WI38 (cell line): ENCODE measurements around the gene ZNF556.
"Not testable (repeated sequence)": the region's sequence is repeated elsewhere in the genome, so short reads cannot be mapped to it uniquely, and the experiment has no call there.

Experiments
- H3K4me3 ChIP-seq: 2 replicates; pipeline ENCODE4 v1.5.1; 2011; ENCODE audit warnings: low read depth, mild to moderate bottlenecking, control low read depth, low read length
- TF ChIP-seq, protein P1 (sequence below): IDR thresholded peaks from 2 replicates; pipeline ENCODE4 v1.5.1; 2012; ENCODE audit warnings: low read depth, mild to moderate bottlenecking, control low read depth, low read length

The ZNF556 gene

DNA sequence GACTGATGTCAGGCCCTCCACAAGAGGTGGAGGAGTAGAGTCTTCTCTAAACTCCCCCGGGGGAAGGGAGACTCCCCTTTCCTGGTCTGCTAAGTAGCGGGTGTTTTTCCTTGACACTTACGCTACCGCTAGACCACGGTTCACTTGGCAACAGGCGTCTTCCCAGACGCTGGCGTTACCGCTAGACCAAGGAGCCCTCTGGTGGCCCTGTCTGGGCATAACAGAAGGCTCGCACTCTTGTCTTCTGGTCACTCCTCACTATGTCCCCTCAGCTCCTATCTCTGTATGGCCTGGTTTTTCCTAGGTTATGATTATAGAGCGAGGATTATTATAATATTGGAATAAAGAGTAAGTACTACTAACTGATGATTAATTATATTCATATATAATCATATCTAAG is 5.0 kb downstream of the ZNF556 start:
- H3K4me3 ChIP-seq, result not testable (repeated sequence)
- TF ChIP-seq, protein P1, sequence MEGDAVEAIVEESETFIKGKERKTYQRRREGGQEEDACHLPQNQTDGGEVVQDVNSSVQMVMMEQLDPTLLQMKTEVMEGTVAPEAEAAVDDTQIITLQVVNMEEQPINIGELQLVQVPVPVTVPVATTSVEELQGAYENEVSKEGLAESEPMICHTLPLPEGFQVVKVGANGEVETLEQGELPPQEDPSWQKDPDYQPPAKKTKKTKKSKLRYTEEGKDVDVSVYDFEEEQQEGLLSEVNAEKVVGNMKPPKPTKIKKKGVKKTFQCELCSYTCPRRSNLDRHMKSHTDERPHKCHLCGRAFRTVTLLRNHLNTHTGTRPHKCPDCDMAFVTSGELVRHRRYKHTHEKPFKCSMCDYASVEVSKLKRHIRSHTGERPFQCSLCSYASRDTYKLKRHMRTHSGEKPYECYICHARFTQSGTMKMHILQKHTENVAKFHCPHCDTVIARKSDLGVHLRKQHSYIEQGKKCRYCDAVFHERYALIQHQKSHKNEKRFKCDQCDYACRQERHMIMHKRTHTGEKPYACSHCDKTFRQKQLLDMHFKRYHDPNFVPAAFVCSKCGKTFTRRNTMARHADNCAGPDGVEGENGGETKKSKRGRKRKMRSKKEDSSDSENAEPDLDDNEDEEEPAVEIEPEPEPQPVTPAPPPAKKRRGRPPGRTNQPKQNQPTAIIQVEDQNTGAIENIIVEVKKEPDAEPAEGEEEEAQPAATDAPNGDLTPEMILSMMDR, result peak; percentile 31; the same call in 1 of the 2 replicates

DNA sequence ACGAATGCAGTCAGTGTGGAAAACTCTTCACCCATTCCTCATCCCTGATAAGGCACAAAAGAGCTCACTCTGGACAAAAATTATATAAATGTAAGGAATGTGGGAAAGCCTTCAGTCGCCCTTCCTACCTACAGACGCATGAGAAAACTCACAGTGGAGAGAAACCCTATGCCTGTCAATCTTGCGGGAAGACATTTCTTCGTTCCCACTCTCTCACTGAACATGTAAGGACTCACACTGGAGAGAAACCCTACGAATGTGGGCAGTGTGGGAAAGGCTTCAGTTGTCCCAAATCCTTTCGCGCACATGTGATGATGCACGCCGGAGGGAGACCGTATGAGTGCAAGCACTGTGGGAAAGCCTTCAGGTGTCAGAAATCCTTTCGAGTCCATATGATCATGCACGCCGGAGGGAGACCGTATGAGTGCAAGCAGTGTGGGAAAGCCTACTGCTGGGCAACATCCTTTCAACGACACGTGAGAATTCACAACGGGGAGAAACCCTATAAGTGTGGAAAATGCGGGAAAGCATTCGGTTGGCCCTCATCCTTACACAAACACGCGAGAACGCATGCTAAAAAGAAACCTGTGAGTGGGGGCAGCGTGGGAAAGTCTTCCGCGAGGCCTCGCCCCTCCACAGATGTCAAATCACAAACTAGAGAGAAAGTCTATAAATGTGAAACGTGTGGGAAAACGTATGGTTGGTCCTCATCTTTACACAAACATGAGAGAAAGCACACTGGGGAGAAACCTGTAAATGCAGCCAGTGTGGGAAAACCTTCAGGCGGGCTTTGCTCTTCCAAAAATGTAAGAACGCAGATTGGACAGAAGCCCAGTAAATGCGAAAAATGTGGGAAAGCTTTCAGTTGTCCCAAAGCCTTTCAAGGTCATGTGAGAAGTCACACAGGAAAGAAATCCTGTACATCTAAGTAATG is 10.5 kb downstream of the ZNF556 start:
- TF ChIP-seq, protein P1, result no peak

DNA sequence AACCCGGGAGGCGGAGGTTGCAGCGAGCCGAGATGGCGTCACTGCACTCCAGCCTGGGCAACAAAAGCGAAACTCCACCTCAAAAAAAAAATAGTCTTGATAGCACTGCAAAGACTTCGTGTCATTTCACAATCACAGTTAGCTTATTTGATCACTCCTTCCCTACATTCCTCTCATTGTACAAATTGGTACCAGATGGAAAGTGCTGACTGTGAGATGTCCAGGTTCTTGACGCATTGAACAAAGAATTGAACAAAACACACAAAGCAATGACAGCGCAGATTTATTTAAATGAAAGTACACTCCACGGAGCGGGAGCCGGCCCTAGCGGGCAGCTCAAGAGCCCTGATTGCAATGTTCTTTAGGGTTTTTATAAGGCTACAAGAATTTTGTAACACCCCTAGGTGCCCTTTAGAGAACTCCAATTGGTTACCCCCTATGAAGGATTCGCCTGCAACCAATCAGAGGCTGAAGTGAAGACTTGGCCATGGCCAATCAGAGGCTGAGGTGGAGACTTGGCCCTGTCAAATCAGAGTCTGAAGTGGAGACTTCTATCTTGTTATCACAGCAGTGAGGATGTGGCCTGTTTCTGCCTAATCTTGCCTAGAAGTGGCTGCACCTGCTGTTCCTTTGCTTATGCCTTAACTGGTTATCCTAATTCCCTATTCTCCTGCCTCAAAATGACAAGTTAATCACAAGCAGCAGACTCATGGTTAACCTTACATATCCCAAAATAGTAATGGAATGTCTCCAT is 16.7 kb downstream of the ZNF556 start:
- H3K4me3 ChIP-seq, result no peak overlapping the region
- TF ChIP-seq, protein P1, result no peak

More for the DNA sequence above, 10.5 kb downstream of the ZNF556 start:
- no peak overlapping the region for H3K4me3 ChIP-seq

DNA sequence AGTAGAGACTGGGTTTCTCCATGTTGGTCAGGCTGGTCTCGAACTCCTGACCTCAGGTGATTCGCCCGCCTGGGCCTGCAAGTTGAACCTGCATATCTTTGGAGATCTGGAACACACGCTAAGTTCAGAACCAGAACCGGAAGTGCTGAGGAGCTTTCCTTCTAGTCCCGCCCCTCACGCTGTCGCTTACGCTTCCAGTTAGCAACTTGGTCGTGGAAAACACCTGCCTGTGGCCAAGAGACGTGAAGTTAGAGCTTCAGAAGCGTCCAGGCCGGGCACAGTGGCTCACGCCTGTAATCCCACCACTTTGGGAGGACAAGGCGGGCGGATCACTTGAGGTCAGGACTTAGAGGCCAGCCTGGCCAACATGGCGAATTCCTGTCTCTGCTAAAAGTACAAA is 18.6 kb downstream of the ZNF556 start:
- H3K4me3 ChIP-seq, result no peak overlapping the region
- TF ChIP-seq, protein P1, result no peak

DNA sequence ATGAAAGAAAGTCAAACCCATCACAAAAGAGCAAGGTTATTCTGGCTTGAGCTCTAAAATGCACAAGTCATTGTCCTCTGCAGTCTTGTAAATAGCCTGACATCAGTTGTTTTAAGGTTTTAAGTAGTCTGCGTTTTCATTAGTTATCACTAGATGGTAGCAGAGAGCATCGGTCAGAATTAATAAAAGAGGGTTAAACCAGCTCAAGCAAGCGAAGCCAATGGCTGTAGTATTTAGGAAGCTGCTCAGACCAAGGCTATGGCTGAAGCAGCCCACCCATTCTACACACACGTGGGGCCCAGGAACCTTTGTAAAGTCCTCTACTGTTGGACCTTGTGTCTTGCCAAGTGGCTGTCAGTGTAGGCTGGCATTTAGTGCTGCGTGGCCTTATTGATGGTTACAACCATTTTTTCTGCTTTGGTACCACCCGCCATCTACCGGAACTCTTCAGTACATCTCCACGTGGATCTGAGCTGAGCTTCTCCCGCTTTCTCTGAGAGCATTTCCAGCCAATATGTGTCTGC is 20.3 kb downstream of the ZNF556 start:
- no peak overlapping the region for H3K4me3 ChIP-seq
- TF ChIP-seq, protein P1, result peak; percentile 46

DNA sequence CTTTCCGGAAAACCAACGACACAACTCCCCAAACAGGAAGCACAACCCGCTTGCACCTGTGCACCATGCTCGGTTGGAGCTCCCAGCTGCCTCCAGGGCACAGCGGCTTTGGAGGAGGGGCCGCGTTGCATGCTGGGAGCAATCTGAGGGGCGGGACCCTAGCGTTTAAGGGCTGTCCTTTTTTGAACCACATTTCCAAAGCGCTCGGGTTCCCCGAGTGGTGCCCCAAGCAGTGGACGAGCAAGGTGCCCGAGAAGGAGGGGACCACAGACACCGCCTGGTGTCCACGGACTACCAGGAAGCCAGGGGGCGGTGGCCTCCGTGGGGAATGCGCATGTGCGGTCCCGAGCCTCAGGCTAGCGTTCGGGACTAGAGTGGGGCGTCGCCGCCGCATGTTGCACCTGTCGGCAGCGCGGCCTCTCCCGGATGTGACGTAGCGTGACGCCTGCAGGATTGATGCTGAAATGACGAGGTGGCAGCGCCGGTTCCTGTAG is 21.6 kb downstream of the ZNF556 start:
- H3K4me3 ChIP-seq, result no peak overlapping the region
- TF ChIP-seq, protein P1, result no peak

DNA sequence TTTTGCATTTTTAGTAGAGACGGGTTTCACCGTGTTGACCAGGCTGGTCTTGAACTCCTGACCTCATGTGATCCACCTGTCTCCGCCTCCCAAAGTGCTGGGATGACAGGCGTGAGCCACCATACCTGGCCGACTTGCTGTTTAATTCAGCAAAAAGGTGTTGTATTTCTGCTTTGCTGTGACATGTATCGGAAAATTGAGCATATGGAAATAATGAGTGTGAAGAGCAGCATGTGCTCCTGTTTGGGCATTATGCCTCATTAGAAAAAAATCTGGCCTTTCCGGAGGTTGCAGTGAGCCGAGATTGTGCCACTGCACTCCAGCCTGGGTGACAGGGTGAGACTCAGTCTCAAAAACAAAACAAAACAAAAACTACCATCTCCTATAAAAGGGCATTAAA is 23.4 kb downstream of the ZNF556 start:
- not testable (repeated sequence) for H3K4me3 ChIP-seq
